ENCODE results near the gene SNX1. TPM values are rescaled to one million over a fixed set of nuclear protein-coding genes. Genes with fewer than 3 reads are reported as not detected.
A peak's percentile ranks its signal among the peaks of the same experiment; 100 is the strongest.

The SNX1 gene
- total RNA-seq, 1 experiment from 2014 or later, result 24.3 TPM

DNA sequence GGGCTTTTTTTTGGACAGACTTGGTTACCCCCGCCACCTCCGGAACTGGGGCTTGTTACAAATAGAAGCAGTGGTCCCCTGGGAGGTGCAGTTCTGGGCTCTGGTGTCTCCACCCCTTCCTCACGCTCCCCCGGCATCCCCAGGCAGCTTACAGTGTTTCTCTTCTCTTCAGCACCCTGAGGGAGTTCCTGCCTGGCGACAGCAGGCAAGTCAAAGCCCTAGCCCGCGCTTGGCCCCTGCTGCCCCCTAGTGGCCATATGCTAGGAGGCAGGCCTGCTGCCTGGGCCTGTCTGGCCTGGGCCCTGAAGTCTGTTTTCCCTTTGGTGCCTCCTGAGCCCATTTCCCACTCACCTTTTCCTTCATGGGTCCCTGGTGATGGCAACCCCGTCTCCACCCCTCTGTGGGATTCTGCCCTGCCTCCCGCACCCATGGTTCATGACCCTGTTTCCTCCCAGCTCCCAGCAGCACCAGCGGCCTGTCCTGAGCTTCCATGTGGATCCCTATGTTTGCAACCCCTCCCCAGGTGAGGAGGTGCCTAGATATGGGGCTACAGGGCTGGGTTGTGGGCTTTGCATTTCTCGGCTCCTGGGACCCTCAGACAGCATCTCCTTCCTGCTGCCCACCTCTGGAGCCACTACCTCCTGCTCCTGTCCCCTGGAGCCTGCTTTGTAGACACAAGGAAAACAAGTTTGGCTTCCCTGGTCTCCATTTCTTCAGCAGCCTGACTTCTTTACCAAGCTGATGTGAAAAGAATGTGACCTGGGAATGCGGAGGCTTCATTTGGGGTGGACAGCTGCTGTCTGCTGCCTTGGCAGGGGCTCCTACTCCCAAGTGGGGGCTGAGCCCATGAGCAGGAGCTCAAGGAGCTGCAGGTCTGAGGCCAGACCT is 57.9 kb downstream of the SNX1 start:
- ChIA-PET CTCF (interaction anchor here (0.5 kb wide), 1 partner anchor 60 kb away, joined by 3 read pairs; the partner anchor contains the start of gene CIAO2A), POLR2A (ENCODE audit: unreplicated experiment) (no interaction called here)
- ATAC-seq, result peak; percentile 89
- intact Hi-C loops (cut with micrococcal nuclease), result loop anchor here (5.0 kb wide), 1 partner anchor 56 kb away; the partner anchor contains the start of gene SNX1
- Histone ChIP-seq H3K4me2 (ENCODE audit: low read length) (peak overlapping the region; percentile 43), H3K27me3 (ENCODE audit: low read length) (peaks cover 10% of the 10 kb centered on the region), H3K36me3 (ENCODE audit: low read depth, low read length) (peaks cover 24% of the 10 kb centered on the region), H3F3A (ENCODE audit: low read length, unreplicated experiment) (no peaks in the 10 kb centered on the region), H3K4me3 (ENCODE audit: low read length) (no peak overlapping the region), H3K27ac (ENCODE audit: low read length) (no peak overlapping the region), H3K79me2 (ENCODE audit: low read length) (no peaks in the 10 kb centered on the region), H2AFZ (ENCODE audit: low read length) (no peak overlapping the region), H4K20me1 (ENCODE audit: low read length) (0 out of 2 replicates have a peak, but pooled peaks cover 8% of the 10 kb centered on the region), H3K9ac (ENCODE audit: low read length) (no peak overlapping the region), H3K9me2 (replicated peaks; ENCODE audit: low read length) (no peaks in the 10 kb centered on the region), H3K4me1 (ENCODE audit: insufficient read depth, low read length) (no peaks in the 10 kb centered on the region; the same call in 1 of the 2 replicates), H3K9me3 (ENCODE audit: low read length) (no peaks in the 10 kb centered on the region)
- TF ChIP-seq, protein P1, sequence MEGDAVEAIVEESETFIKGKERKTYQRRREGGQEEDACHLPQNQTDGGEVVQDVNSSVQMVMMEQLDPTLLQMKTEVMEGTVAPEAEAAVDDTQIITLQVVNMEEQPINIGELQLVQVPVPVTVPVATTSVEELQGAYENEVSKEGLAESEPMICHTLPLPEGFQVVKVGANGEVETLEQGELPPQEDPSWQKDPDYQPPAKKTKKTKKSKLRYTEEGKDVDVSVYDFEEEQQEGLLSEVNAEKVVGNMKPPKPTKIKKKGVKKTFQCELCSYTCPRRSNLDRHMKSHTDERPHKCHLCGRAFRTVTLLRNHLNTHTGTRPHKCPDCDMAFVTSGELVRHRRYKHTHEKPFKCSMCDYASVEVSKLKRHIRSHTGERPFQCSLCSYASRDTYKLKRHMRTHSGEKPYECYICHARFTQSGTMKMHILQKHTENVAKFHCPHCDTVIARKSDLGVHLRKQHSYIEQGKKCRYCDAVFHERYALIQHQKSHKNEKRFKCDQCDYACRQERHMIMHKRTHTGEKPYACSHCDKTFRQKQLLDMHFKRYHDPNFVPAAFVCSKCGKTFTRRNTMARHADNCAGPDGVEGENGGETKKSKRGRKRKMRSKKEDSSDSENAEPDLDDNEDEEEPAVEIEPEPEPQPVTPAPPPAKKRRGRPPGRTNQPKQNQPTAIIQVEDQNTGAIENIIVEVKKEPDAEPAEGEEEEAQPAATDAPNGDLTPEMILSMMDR (conservative IDR thresholded peaks at IDR 0.05; ENCODE audit: low read depth, low read length), result peak; percentile 88
- TF ChIP-seq EZH2phosphoT487 (IDR thresholded peaks at IDR 0.05; ENCODE audit: borderline replicate concordance, low read length) (no peak), EZH2 (IDR thresholded peaks at IDR 0.05; ENCODE audit: low read length, unreplicated experiment) (no peak)
- no TSS peak for BruUV-seq (replicated peaks)
- peak; percentile 87 for DNase-seq

- Histone ChIP-seq H3K36me3 (ENCODE audit: low read depth, low read length) (peaks cover 31% of the 10 kb centered on the region), H3K4me2 (ENCODE audit: low read length) (no peak overlapping the region), H3K79me2 (ENCODE audit: low read length) (peaks cover 18% of the 10 kb centered on the region), H3K4me1 (ENCODE audit: insufficient read depth, low read length) (no peaks in the 10 kb centered on the region; the same call in 1 of the 2 replicates), H2AFZ (ENCODE audit: low read length) (no peak overlapping the region), H3K4me3 (ENCODE audit: low read length) (no peak overlapping the region), H3F3A (ENCODE audit: low read length, unreplicated experiment) (no peaks in the 10 kb centered on the region), H3K27me3 (ENCODE audit: low read length) (peaks cover 10% of the 10 kb centered on the region), H3K27ac (ENCODE audit: low read length) (no peak overlapping the region), H4K20me1 (ENCODE audit: low read length) (0 out of 2 replicates have a peak, but pooled peaks cover 16% of the 10 kb centered on the region), H3K9me2 (replicated peaks; ENCODE audit: low read length) (no peaks in the 10 kb centered on the region), H3K9me3 (ENCODE audit: low read length) (no peaks in the 10 kb centered on the region), H3K9ac (ENCODE audit: low read length) (no peak overlapping the region)
- DNase-seq (no peak), ATAC-seq (no peak)
- CTCF ChIA-PET, result no interaction called here
- no peak for TF ChIP-seq EZH2phosphoT487 (IDR thresholded peaks at IDR 0.05; ENCODE audit: borderline replicate concordance, low read length)
- no peak for TF ChIP-seq EZH2 (IDR thresholded peaks at IDR 0.05; ENCODE audit: low read length, unreplicated experiment)
- TF ChIP-seq, protein P1 (conservative IDR thresholded peaks at IDR 0.05; ENCODE audit: low read depth, low read length), result no peak
- intact Hi-C loops (cut with micrococcal nuclease), result no loop called here
- TSS peak; percentile 23 for BruUV-seq (replicated peaks)
- POLR2A ChIA-PET (ENCODE audit: unreplicated experiment), result no interaction called here
These were observed 60.2 kb downstream of the SNX1 start for GRCh38 chr15:64155802-64156651.
